GM18505 (cell line): ENCODE data around the gene NTRK2.

ENCODE experiments used
- ATAC-seq: cut with Tn5 transposase; IDR thresholded peaks from one replicate; pipeline ENCODE4 v1.9.1; 2021; ENCODE audit not compliant: unreplicated experiment
- POLR2A ChIP-seq: IDR thresholded peaks from 4 replicates; pipeline ENCODE4 v1.6.1; 2011; ENCODE audit warnings: borderline replicate concordance; ENCODE audit not compliant: insufficient read depth, insufficient read length; ENCODE audit errors: extremely low read depth

Gene NTRK2

GRCh38 chr9:84991514-84991870, 322.0 kb downstream of the NTRK2 start:
- TF ChIP-seq POLR2A = no peak

GRCh38 chr9:84992381-84992780, 322.9 kb downstream of the NTRK2 start:
- ATAC-seq = no peak
- TF ChIP-seq POLR2A = no peak

More at GRCh38 chr9:84991514-84991870, 322.0 kb downstream of the NTRK2 start:
- no peak for ATAC-seq

GRCh38 chr9:84993105-84993504, 323.6 kb downstream of the NTRK2 start:
- TF ChIP-seq POLR2A = no peak
- no peak for ATAC-seq

GRCh38 chr9:84996029-84996428, 326.5 kb downstream of the NTRK2 start:
- no peak for TF ChIP-seq POLR2A
- ATAC-seq = no peak

- ATAC-seq = no peak
- TF ChIP-seq POLR2A = no peak
These were observed 327.2 kb downstream of the NTRK2 start for GRCh38 chr9:84996716-84997115.

- no peak for ATAC-seq
- no peak for TF ChIP-seq POLR2A
These were observed 327.9 kb downstream of the NTRK2 start for GRCh38 chr9:84997472-84997871.

GRCh38 chr9:84998639-84999038, 329.1 kb downstream of the NTRK2 start:
- ATAC-seq = no peak
- no peak for TF ChIP-seq POLR2A

GRCh38 chr9:84999788-85000187, 330.3 kb downstream of the NTRK2 start:
- no peak for TF ChIP-seq POLR2A
- ATAC-seq = no peak

GRCh38 chr9:85001925-85002324, 332.4 kb downstream of the NTRK2 start:
- TF ChIP-seq POLR2A = no peak
- ATAC-seq = no peak

GRCh38 chr9:85004818-85005413, 335.4 kb downstream of the NTRK2 start:
- ATAC-seq = no peak
- no peak for TF ChIP-seq POLR2A

- no peak for TF ChIP-seq POLR2A
- ATAC-seq = no peak
These were observed 338.2 kb downstream of the NTRK2 start for GRCh38 chr9:85007748-85008147.

- ATAC-seq = no peak
- TF ChIP-seq POLR2A = no peak
These were observed 338.7 kb downstream of the NTRK2 start for GRCh38 chr9:85008215-85008614.

GRCh38 chr9:85009251-85009650, 339.7 kb downstream of the NTRK2 start:
- no peak for TF ChIP-seq POLR2A
- ATAC-seq = peak; percentile 80

- ATAC-seq = no peak
- no peak for TF ChIP-seq POLR2A
These were observed 344.2 kb downstream of the NTRK2 start for GRCh38 chr9:85013703-85014102.

GRCh38 chr9:85014292-85014691, 344.8 kb downstream of the NTRK2 start:
- TF ChIP-seq POLR2A = no peak

More at GRCh38 chr9:85014292-85014691, 344.8 kb downstream of the NTRK2 start:
- no peak for ATAC-seq
